GM12891 (cell line): ENCODE results near the gene SRP72.
A peak's percentile ranks its signal among the peaks of the same experiment; 100 is the strongest.

Source experiments
- DNase-seq: peaks from one replicate; pipeline ENCODE4 v3.0.0; 2011; ENCODE audit warnings: low spot score; ENCODE audit not compliant: insufficient read length
- FAIRE-seq: peaks from 2 replicates; lab custom pipeline; 2011; peaks lifted over from hg19 to GRCh38; lab: Jason Lieb, UNC
- PAX5 ChIP-seq: IDR thresholded peaks from 2 replicates; pipeline ENCODE4 v1.6.1; 2011; ENCODE audit warnings: low read length, moderate library complexity, mild to moderate bottlenecking; ENCODE audit not compliant: insufficient read depth, severe bottlenecking
- POLR2A ChIP-seq: IDR thresholded peaks from 2 replicates; pipeline ENCODE4 v1.6.1; 2011; ENCODE audit warnings: low read depth, low read length, control low read depth
- POLR2AphosphoS5 ChIP-seq: IDR thresholded peaks from 2 replicates; pipeline ENCODE4 v1.6.1; 2011; ENCODE audit warnings: low read depth, low read length, control low read depth
- POU2F2 ChIP-seq: IDR thresholded peaks from 2 replicates; pipeline ENCODE4 v1.6.1; 2011; ENCODE audit warnings: low read depth, mild to moderate bottlenecking, control low read depth, low read length, moderate library complexity
- SPI1 ChIP-seq: IDR thresholded peaks from 2 replicates; pipeline ENCODE4 v1.6.1; 2011; ENCODE audit warnings: low read depth, low read length, control low read depth
- TAF1 ChIP-seq: IDR thresholded peaks from 2 replicates; pipeline ENCODE4 v1.6.1; 2011; ENCODE audit warnings: low read depth, low read length, control low read depth

The SRP72 gene

GRCh38 chr4:56505269-56506130 is 38.1 kb downstream of the SRP72 start, which contains the start of gene ARL9:
ARL9 (plus strand) TSS chr4:56505791; CDS start chr4:56505863, 72 bp downstream.
- FAIRE-seq: peak; percentile 83
- peak; percentile 43 for DNase-seq
- no peak for TF ChIP-seq SPI1
- no peak for TF ChIP-seq POLR2AphosphoS5
- TF ChIP-seq POLR2A: no peak
- no peak for TF ChIP-seq POU2F2
- TF ChIP-seq TAF1: no peak
- TF ChIP-seq PAX5: no peak

GRCh38 chr4:56511098-56511497 is 43.7 kb downstream of the SRP72 start:
- no peak for FAIRE-seq
- no peak for DNase-seq
- TF ChIP-seq POLR2AphosphoS5 (no peak), TAF1 (no peak), PAX5 (no peak), SPI1 (no peak), POLR2A (no peak), POU2F2 (no peak)

- FAIRE-seq: no peak
- TF ChIP-seq POU2F2 (no peak), SPI1 (no peak), POLR2A (no peak), TAF1 (no peak), POLR2AphosphoS5 (no peak), PAX5 (no peak)
- no peak for DNase-seq
These were observed 44.7 kb downstream of the SRP72 start for GRCh38 chr4:56512166-56512565.

DNA sequence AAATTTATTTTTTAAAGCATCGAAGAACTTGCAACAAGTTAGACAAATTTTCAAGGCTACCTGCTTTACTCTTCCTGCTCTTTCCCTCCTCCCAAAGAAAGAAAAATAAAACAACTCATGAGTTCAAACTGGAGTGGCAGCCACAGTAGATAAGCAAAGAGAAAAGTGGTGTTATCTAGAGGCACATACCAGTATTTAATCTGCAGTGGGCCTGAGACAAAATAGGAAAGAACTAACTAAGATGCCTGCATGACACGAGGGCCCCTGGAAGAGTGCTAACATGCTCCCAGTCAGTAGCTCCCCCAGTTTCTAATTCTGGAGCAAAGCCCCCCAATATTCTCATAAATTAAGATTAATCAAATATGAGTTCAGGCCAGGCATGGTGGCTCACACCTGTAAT is 46.1 kb downstream of the SRP72 start:
- no peak for FAIRE-seq
- TF ChIP-seq TAF1: no peak
- no peak for TF ChIP-seq SPI1
- no peak for TF ChIP-seq POLR2AphosphoS5
- TF ChIP-seq POLR2A: no peak
- TF ChIP-seq POU2F2: no peak
- TF ChIP-seq PAX5: no peak
- no peak for DNase-seq

DNA sequence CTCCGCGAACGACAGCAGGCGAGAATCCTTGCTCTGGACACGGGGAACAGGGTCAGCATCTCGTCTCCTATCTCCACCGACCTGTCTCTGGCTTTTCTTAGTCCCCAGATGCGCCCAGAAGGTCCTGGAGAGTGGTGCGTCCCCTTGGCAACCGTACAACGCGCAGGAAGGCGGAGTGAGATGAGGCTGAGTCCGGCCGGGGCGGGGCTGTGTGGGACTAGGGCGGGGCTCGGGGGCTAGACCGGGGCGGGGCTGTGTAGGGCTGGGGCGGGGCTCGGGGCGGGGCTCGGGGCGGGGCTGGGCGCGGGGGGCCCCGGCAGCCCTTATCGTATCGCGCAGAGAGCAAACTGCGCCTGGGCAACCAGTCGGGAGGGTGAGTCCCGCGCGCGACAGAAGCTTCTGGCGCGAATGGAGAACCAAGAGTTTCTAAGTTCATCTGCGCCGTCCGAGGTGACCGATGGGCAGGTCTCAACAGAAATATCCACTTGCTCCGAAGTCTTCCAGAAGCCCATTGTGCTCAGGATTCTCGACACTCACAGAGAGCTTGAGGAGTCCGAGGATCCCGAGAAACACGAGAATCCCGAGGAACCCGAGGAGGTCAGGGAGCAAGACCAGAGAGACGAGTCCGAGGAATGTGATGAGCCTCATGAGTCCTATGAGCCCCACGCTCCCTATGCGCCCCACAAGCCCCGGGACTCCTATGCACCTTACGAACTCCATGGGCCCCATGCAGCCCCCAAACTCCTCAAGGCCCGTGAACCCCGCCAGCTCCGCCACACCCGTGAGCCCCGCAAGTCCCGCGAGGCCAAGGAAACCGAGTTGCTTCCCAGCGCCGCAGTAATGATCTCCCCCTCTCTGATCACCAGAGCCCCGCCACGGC is 63.1 kb downstream of the SRP72 start:
- no peak for FAIRE-seq
- DNase-seq: peak; percentile 58
- TF ChIP-seq PAX5 (no peak), POLR2AphosphoS5 (no peak), TAF1 (no peak), POU2F2 (no peak), POLR2A (no peak), SPI1 (no peak)

DNA sequence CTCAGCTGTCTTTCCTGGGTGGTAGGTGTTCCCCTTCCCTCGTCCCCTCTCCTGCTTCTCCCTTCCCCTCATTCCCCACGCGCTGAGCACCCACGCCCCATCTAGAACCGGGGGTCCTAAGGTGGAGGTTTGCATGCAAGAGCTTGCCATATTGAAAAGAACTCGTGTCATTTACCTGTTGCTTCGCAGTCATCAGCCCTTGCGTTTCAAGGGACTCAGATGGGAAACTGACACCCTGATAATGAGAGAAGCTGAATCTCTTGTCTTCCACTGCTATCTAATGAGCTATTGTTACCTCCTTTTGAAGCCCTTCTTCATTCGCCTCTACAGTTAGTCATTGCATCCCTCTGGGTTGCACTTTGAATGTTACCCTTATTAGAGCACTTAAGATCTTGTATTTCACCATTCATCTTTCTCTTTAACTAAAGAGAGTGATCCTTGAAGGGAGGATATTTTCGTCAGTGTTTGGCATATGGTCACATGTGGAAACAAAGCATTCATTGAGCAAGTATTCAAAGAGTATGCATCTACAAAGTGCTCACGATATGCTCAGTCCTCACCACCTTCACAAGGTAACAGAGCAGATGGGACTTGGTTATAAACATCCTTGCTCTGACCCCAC is 63.8 kb downstream of the SRP72 start:
- DNase-seq (no peak), FAIRE-seq (no peak)
- no peak for TF ChIP-seq POU2F2
- TF ChIP-seq PAX5: no peak
- TF ChIP-seq POLR2AphosphoS5: no peak
- no peak for TF ChIP-seq SPI1
- no peak for TF ChIP-seq TAF1
- no peak for TF ChIP-seq POLR2A

GRCh38 chr4:56531823-56532222 is 64.4 kb downstream of the SRP72 start:
- TF ChIP-seq POLR2A (no peak), SPI1 (no peak), POU2F2 (no peak), TAF1 (no peak), PAX5 (no peak), POLR2AphosphoS5 (no peak)
- DNase-seq: no peak
- no peak for FAIRE-seq

- no peak for DNase-seq
- FAIRE-seq: no peak
- no peak for TF ChIP-seq TAF1
- no peak for TF ChIP-seq SPI1
- TF ChIP-seq POLR2AphosphoS5: no peak
- TF ChIP-seq POLR2A: no peak
- no peak for TF ChIP-seq POU2F2
- TF ChIP-seq PAX5: no peak
These were observed 64.8 kb downstream of the SRP72 start for GRCh38 chr4:56532239-56532638.

DNA sequence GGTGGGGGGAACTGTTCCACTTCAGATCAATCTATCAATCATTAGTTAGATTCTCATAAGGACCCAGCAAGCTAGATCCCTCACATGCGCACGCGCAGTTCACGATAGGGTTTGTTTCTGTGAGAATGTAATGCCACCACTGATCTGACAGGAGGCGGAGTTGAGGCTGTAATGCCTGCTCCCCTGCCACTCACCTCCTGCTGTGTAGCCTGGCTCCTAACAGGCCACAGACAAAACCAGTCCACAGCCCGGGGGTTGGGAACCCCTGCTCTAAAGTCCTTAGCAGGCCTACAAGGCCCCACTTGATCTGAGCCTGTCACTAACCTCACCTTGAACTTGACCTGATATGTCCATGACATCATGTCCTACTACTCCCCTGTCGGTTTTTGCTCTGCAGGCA is 68.5 kb downstream of the SRP72 start:
- TF ChIP-seq PAX5 (no peak), POLR2AphosphoS5 (no peak), SPI1 (no peak), POLR2A (no peak), TAF1 (no peak), POU2F2 (no peak)
- no peak for DNase-seq
- no peak for FAIRE-seq
